Bronchial epithelial cell (primary cell): ENCODE data around the gene DNAJA4. TPM values are rescaled to one million over a fixed set of nuclear protein-coding genes. Genes with fewer than 3 reads are reported as not detected.
A peak's percentile ranks its signal among the peaks of the same experiment; 100 is the strongest.

Experiments used
- DNase-seq: peaks from one replicate; pipeline ENCODE4 v3.0.0-alpha.2; 2010; ENCODE audit warnings: low read depth
- FAIRE-seq: peaks from 2 replicates; lab custom pipeline; 2011; peaks lifted over from hg19 to GRCh38; lab: Jason Lieb, UNC
- H3K27me3 ChIP-seq: 2 replicates; pipeline ENCODE4 v1.5.1; 2011; ENCODE audit warnings: low read length; ENCODE audit not compliant: control insufficient read depth, insufficient read depth
- H3K36me3 ChIP-seq: 2 replicates; pipeline ENCODE4 v1.5.1; 2011; ENCODE audit warnings: low read length; ENCODE audit not compliant: control insufficient read depth, insufficient read depth
- H3K4me3 ChIP-seq: 2 replicates; pipeline ENCODE4 v1.5.1; 2011; ENCODE audit warnings: mild to moderate bottlenecking, low read depth, low read length, control low read depth
- total RNA-seq: library from RNA; depleted of rRNA; stranded (reverse); fragments of >200 nt; gene quantifications from 2 replicates; pipeline ENCODE4 v1.2.1, GENCODE V29; 2014
- TF ChIP-seq, protein P1 (sequence below): IDR thresholded peaks from 2 replicates; pipeline ENCODE4 v1.5.1; 2011; ENCODE audit warnings: mild to moderate bottlenecking, moderate library complexity, low read length, control low read depth, inconsistent platforms; ENCODE audit not compliant: insufficient read depth, severe bottlenecking

The DNAJA4 gene
- total RNA-seq, 1 donor from 2014 or later: 11.1 TPM

DNA sequence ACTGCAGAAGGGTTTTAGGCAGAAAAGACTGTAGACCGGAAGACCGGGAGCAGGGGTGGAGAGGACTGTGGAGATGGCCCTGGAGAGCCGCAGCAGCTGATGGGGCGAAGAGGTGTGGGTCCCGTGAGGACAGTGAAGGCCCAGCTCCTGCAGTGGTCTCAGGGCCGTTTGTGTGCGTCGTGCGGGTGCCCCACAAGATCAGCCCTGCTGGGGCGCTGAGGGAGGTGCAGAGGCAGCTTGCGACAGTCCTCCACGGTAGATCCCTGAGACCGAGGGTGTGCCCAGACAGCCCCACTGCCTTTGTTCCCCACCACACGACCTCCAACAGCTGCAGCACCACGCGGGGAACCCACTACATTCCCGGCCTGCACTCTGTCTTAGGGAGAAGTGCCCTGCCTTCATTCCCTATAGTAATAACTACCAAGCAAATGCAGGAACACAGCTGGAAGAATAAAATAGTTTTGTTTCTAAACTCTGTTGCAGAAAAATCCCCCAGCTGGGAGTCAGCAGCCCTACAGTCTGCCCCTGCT, 56.7 kb downstream of the DNAJA4 start:
- Histone ChIP-seq H3K27me3 (no peaks in the 10 kb centered on the region), H3K36me3 (no peaks in the 10 kb centered on the region), H3K4me3 (no peak overlapping the region)
- DNase-seq (no peak), FAIRE-seq (no peak)
- TF ChIP-seq, protein P1, sequence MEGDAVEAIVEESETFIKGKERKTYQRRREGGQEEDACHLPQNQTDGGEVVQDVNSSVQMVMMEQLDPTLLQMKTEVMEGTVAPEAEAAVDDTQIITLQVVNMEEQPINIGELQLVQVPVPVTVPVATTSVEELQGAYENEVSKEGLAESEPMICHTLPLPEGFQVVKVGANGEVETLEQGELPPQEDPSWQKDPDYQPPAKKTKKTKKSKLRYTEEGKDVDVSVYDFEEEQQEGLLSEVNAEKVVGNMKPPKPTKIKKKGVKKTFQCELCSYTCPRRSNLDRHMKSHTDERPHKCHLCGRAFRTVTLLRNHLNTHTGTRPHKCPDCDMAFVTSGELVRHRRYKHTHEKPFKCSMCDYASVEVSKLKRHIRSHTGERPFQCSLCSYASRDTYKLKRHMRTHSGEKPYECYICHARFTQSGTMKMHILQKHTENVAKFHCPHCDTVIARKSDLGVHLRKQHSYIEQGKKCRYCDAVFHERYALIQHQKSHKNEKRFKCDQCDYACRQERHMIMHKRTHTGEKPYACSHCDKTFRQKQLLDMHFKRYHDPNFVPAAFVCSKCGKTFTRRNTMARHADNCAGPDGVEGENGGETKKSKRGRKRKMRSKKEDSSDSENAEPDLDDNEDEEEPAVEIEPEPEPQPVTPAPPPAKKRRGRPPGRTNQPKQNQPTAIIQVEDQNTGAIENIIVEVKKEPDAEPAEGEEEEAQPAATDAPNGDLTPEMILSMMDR: no peak

DNA sequence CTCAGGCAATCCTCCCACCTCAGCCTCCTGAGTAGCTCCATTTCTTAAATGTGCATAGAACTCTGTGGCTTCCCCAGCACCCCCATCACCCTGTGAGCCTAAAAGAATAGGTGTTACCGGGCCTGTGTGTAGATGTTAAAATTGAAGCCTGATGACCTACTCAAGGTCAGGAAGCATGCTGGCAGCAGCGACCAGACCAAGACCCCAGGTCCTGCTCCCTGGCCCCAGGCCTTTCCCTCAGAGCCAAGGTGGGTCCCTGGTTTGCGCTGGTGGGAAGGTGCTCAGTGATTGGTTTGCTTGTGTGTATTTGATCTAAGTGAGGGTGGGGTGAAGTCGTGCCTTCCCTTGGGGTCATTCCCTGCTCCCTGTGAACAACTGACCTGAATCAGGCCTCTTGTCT, 57.4 kb downstream of the DNAJA4 start:
- Histone ChIP-seq H3K4me3 (no peak overlapping the region), H3K36me3 (no peaks in the 10 kb centered on the region), H3K27me3 (no peaks in the 10 kb centered on the region)
- FAIRE-seq (no peak), DNase-seq (no peak)
- TF ChIP-seq, protein P1: no peak

DNA sequence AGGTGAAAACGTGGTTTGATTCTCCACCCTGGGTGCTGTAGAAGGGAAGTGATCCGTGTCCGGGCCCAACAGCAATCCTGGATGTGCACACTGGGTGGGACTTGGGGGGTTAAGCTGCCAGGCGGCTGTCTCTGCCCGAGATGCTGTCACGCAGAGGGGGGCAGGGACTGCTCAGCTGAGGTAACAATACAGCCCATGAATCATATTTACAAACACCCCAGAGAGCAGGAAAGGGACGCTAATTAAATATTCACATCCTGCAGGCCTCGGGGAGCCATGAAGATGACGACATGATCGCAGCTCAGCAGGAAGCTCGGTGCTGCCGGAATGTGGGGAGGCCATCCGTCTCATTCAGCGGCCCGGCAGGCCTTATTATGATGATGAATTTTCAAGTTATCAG, 57.9 kb downstream of the DNAJA4 start:
- Histone ChIP-seq H3K27me3 (no peaks in the 10 kb centered on the region), H3K4me3 (no peak overlapping the region), H3K36me3 (no peaks in the 10 kb centered on the region)
- FAIRE-seq: no peak
- DNase-seq: peak; percentile 81
- TF ChIP-seq, protein P1: no peak

DNA sequence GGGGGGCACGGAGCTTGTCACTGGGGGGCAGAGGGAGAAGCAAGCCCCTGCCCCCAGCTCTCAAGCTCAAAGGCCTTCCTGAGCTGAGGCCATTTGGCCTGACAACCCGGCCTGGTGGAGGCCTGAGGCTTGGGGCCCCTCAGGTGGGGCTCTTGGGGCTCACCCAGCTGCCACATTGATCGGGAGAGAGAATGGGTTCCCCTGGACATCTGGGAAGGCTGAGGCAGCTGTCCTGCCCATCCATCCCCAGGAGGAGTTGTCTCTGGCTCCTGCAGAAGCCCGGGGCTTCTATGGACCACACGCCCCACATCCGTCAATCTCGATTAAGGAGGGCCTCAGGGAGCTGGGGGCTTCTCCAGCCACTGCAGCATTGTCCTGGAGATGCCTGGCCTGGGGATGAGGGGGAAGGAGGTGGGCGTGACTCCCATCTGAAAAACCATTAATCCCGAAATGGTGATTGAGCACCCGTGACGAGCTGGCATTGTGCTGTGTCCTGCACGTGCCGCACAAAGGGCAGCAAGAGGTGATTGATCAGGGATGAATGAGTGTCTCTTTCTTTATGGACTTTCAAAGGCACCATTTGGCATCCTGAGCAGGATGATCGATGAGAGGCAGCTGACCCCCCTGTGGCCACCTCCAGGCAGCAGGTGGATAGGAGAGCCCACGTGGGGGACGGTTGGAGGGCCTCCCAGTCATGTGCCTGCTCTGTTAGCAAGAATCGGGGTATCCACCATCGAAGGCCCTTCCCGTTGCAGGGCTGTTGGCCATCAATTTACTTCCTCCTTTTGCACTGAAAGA, 58.6 kb downstream of the DNAJA4 start:
- no peak for FAIRE-seq

DNA sequence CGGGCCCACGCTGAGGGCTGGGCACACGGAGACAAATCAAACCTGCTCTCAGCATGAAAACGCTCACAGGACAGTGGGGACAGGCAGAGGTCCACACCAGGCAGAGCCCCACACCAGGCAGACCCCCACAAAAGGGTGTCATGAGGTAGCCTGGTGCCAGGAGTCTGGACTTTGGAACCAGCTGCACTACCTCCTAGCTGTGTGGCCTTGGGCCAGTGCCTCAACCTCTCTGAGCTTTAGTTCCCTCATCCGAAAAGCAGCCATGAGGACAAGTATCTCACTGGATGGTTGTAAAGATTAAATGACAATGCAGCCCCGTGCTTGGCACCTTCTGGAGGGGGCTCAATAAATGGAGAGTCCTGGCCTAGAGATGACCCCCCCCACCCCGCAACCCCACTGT, 59.3 kb downstream of the DNAJA4 start:
- no peak for FAIRE-seq
- Histone ChIP-seq H3K4me3 (no peak overlapping the region), H3K27me3 (no peaks in the 10 kb centered on the region), H3K36me3 (no peaks in the 10 kb centered on the region)
- no peak for DNase-seq
- TF ChIP-seq, protein P1: no peak

More for the DNA sequence above, 58.6 kb downstream of the DNAJA4 start:
- Histone ChIP-seq H3K4me3 (no peak overlapping the region), H3K27me3 (no peaks in the 10 kb centered on the region), H3K36me3 (no peaks in the 10 kb centered on the region)
- DNase-seq: no peak
- TF ChIP-seq, protein P1: no peak
